ENCODE data around the gene METTL23.

METTL23 gene

GRCh38 chr17:76726776-76727718 is at the start of gene METTL23:
Gene METTL23, plus strand, starts transcription at chr17:76726839. Its CDS starts 2,872 bp downstream, at chr17:76729711.
- in situ Hi-C loops (cut with HindIII; ENCODE audit: low sequenced_read_pairs): loop anchor here (25.0 kb wide), 1 partner anchor 165 kb away; a partner anchor contains a TSS
- TF ChIP-seq CTCF (IDR thresholded peaks at IDR 0.05; ENCODE audit: low read depth, low read length, missing control alignments): peak; percentile 66
- H3K4me3 ChIP-seq (ENCODE audit: low read depth, low read length): peak within 1 kb of the TSS; percentile 86
- DNase-seq (ENCODE audit: low read depth): no peak

- TF ChIP-seq CTCF (IDR thresholded peaks at IDR 0.05; ENCODE audit: low read depth, low read length, missing control alignments): no peak
- no peak for DNase-seq (ENCODE audit: low read depth)
- in situ Hi-C loops (cut with HindIII; ENCODE audit: low sequenced_read_pairs): no loop called here
- no peak overlapping the region for H3K4me3 ChIP-seq (ENCODE audit: low read depth, low read length)
Measured at GRCh38 chr17:76677406-76677805, 49.2 kb upstream of the METTL23 start.

GRCh38 chr17:76678330-76678729 is 48.3 kb upstream of the METTL23 start:
- in situ Hi-C loops (cut with HindIII; ENCODE audit: low sequenced_read_pairs): no loop called here
- H3K4me3 ChIP-seq (ENCODE audit: low read depth, low read length): no peak overlapping the region
- TF ChIP-seq CTCF (IDR thresholded peaks at IDR 0.05; ENCODE audit: low read depth, low read length, missing control alignments): no peak
- no peak for DNase-seq (ENCODE audit: low read depth)

GRCh38 chr17:76679239-76679638 is 47.4 kb upstream of the METTL23 start:
- H3K4me3 ChIP-seq (ENCODE audit: low read depth, low read length): no peak overlapping the region
- in situ Hi-C loops (cut with HindIII; ENCODE audit: low sequenced_read_pairs): no loop called here
- no peak for TF ChIP-seq CTCF (IDR thresholded peaks at IDR 0.05; ENCODE audit: low read depth, low read length, missing control alignments)
- DNase-seq (ENCODE audit: low read depth): no peak

GRCh38 chr17:76681222-76682137 is 45.2 kb upstream of the METTL23 start:
- H3K4me3 ChIP-seq (ENCODE audit: low read depth, low read length): no peak overlapping the region
- DNase-seq (ENCODE audit: low read depth): peak; percentile 61
- in situ Hi-C loops (cut with HindIII; ENCODE audit: low sequenced_read_pairs): no loop called here
- TF ChIP-seq CTCF (IDR thresholded peaks at IDR 0.05; ENCODE audit: low read depth, low read length, missing control alignments): peak; percentile 87

GRCh38 chr17:76682296-76682695 is 44.3 kb upstream of the METTL23 start:
- DNase-seq (ENCODE audit: low read depth): peak; percentile 38
- in situ Hi-C loops (cut with HindIII; ENCODE audit: low sequenced_read_pairs): no loop called here
- TF ChIP-seq CTCF (IDR thresholded peaks at IDR 0.05; ENCODE audit: low read depth, low read length, missing control alignments): no peak

More at GRCh38 chr17:76682296-76682695, 44.3 kb upstream of the METTL23 start:
- no peak overlapping the region for H3K4me3 ChIP-seq (ENCODE audit: low read depth, low read length)

All from astrocyte of the cerebellum (primary cell).